ENCODE results near the gene GRB2. TPM values are rescaled to one million over a fixed set of nuclear protein-coding genes. Genes with fewer than 3 reads are reported as not detected.

GRB2 gene
- total RNA-seq, 2 donors from 2014 or later = 120 to 144 TPM

GRCh38 chr17:75403131-75403530 lies 2.3 kb downstream of the GRB2 start:
- Histone ChIP-seq H3K36me3 (no peaks in the 10 kb centered on the region), H3K27ac (no peak overlapping the region), H3K4me1 (ENCODE audit: control insufficient read depth in 1 of 2, low read depth in 2 of 2) (peaks cover 18 to 33% of the 10 kb centered on the region in 2 donors), H3K9me3 (no peaks in the 10 kb centered on the region), H3K27me3 (replicated peaks; ENCODE audit: insufficient read depth) (no peaks in the 10 kb centered on the region), H3K4me3 (peak overlapping the region; percentile 96)
- DNase-seq (ENCODE audit: low spot score) (no peak), ATAC-seq (ENCODE audit: insufficient number of reproducible peaks, low FRiP score, low read depth) (no peak)
- no peak for TF ChIP-seq CTCF (IDR thresholded peaks at IDR 0.05)

GRCh38 chr17:75402026-75402425 lies 3.5 kb downstream of the GRB2 start:
- H3K4me1 ChIP-seq (ENCODE audit: control insufficient read depth in 1 of 2, low read depth in 2 of 2) = peaks cover 18 to 33% of the 10 kb centered on the region in 2 donors

GRCh38 chr17:75400326-75400939 lies 5.0 kb downstream of the GRB2 start:
- H3K4me3 ChIP-seq = no peak overlapping the region
- TF ChIP-seq CTCF (IDR thresholded peaks at IDR 0.05) = no peak
- H3K9me3 ChIP-seq = no peaks in the 10 kb centered on the region
- no peak for DNase-seq (ENCODE audit: low spot score)
- H3K27ac ChIP-seq = no peak overlapping the region
- ATAC-seq (ENCODE audit: insufficient number of reproducible peaks, low FRiP score, low read depth) = no peak
- H3K27me3 ChIP-seq (replicated peaks; ENCODE audit: insufficient read depth) = no peaks in the 10 kb centered on the region
- H3K36me3 ChIP-seq = no peaks in the 10 kb centered on the region
- peaks cover 17 to 32% of the 10 kb centered on the region in 2 donors for H3K4me1 ChIP-seq (ENCODE audit: control insufficient read depth in 1 of 2, low read depth in 2 of 2)

More at GRCh38 chr17:75402026-75402425, 3.5 kb downstream of the GRB2 start:
- H3K4me3 ChIP-seq = no peak overlapping the region
- H3K9me3 ChIP-seq = no peaks in the 10 kb centered on the region
- H3K27me3 ChIP-seq (replicated peaks; ENCODE audit: insufficient read depth) = no peaks in the 10 kb centered on the region
- DNase-seq (ENCODE audit: low spot score) = no peak
- TF ChIP-seq CTCF (IDR thresholded peaks at IDR 0.05) = no peak
- no peak for ATAC-seq (ENCODE audit: insufficient number of reproducible peaks, low FRiP score, low read depth)
- no peaks in the 10 kb centered on the region for H3K36me3 ChIP-seq
- no peak overlapping the region for H3K27ac ChIP-seq

- ATAC-seq (ENCODE audit: insufficient number of reproducible peaks, low FRiP score, low read depth) (no peak), DNase-seq (ENCODE audit: low spot score) (no peak)
- Histone ChIP-seq H3K36me3 (no peaks in the 10 kb centered on the region), H3K27me3 (replicated peaks; ENCODE audit: insufficient read depth) (no peaks in the 10 kb centered on the region), H3K27ac (no peak overlapping the region), H3K4me1 (ENCODE audit: control insufficient read depth in 1 of 2, low read depth in 2 of 2) (peaks cover 23 to 37% of the 10 kb centered on the region in 2 donors), H3K9me3 (no peaks in the 10 kb centered on the region), H3K4me3 (no peak overlapping the region)
- TF ChIP-seq CTCF (IDR thresholded peaks at IDR 0.05) = no peak
Observed at GRCh38 chr17:75398279-75398678, 7.2 kb downstream of the GRB2 start.

- Histone ChIP-seq H3K4me1 (ENCODE audit: control insufficient read depth in 1 of 2, low read depth in 2 of 2) (peaks cover 30 to 40% of the 10 kb centered on the region in 2 donors), H3K9me3 (no peaks in the 10 kb centered on the region), H3K4me3 (no peak overlapping the region), H3K27ac (no peak overlapping the region), H3K27me3 (replicated peaks; ENCODE audit: insufficient read depth) (no peaks in the 10 kb centered on the region), H3K36me3 (no peaks in the 10 kb centered on the region)
- no peak for ATAC-seq (ENCODE audit: insufficient number of reproducible peaks, low FRiP score, low read depth)
- DNase-seq (ENCODE audit: low spot score) = no peak
- TF ChIP-seq CTCF (IDR thresholded peaks at IDR 0.05) = no peak
Observed at GRCh38 chr17:75397217-75397616, 8.3 kb downstream of the GRB2 start.

All from thoracic aorta (tissue), 2 donors.